GM06990 (cell line): Measurements from ENCODE around the gene THSD4.

Experiments used
- DNase-seq: peaks from one replicate; pipeline ENCODE4 v3.0.0-alpha.2; 2011; ENCODE audit not compliant: insufficient read length; ENCODE audit errors: extremely low read depth
- H3K27me3 ChIP-seq: replicated peaks from 2 replicates; pipeline ENCODE4 v1.6.0; 2011; ENCODE audit warnings: low read length; ENCODE audit not compliant: control insufficient read depth, insufficient read depth
- H3K36me3 ChIP-seq: 2 replicates; pipeline ENCODE4 v1.5.1; 2011; ENCODE audit warnings: low read length; ENCODE audit not compliant: control insufficient read depth, insufficient read depth
- H3K4me3 ChIP-seq: replicated peaks from 2 replicates; pipeline ENCODE4 v1.5.1; 2011; ENCODE audit warnings: low read depth, mild to moderate bottlenecking, control low read depth, low read length
- CTCF ChIP-seq: IDR thresholded peaks from 2 replicates; pipeline ENCODE4 v1.5.1; 2011; ENCODE audit warnings: low read length, control low read depth, mild to moderate bottlenecking, inconsistent platforms; ENCODE audit not compliant: insufficient read depth, poor library complexity, severe bottlenecking

The THSD4 gene

GRCh38 chr15:71825021-71825730, 709.9 kb downstream of the THSD4 start:
- Histone ChIP-seq H3K4me3 (no peak overlapping the region), H3K36me3 (peaks cover 3% of the 10 kb centered on the region), H3K27me3 (no peaks in the 10 kb centered on the region)
- no peak for DNase-seq
- TF ChIP-seq CTCF: no peak

- peaks cover 3% of the 10 kb centered on the region for H3K36me3 ChIP-seq
- TF ChIP-seq CTCF: no peak
- no peaks in the 10 kb centered on the region for H3K27me3 ChIP-seq
Observed at GRCh38 chr15:71826196-71826595, 710.9 kb downstream of the THSD4 start.

GRCh38 chr15:71830981-71831380, 715.7 kb downstream of the THSD4 start:
- no peaks in the 10 kb centered on the region for H3K27me3 ChIP-seq
- DNase-seq: no peak
- H3K4me3 ChIP-seq: no peak overlapping the region
- peaks cover 3% of the 10 kb centered on the region; the same call in 1 of the 2 replicates for H3K36me3 ChIP-seq
- no peak for TF ChIP-seq CTCF

More at GRCh38 chr15:71826196-71826595, 710.9 kb downstream of the THSD4 start:
- no peak for DNase-seq
- no peak overlapping the region for H3K4me3 ChIP-seq
